Sigmoid colon (tissue), 4 donors: ENCODE data around the gene SPINK6.

Source experiments
- CTCF ChIP-seq, 4 experiments: fragments of 450-650 bp in 3 of 4; fragments of 200-600 bp in 1 of 4; IDR thresholded peaks; one replicate each; pipeline ENCODE4 v1.5.1; 2016 to 2019; ENCODE audit warnings: antibody characterized with exemption in 4 of 4, mild to moderate bottlenecking in 3 of 4, moderate library complexity in 2 of 4
- EP300 ChIP-seq, 4 donors: sonication (generic); formaldehyde crosslinking; IDR thresholded peaks; one replicate each; pipeline ENCODE4 v1.6.1; 2017; ENCODE audit warnings: antibody characterized with exemption in 4 of 4
- POLR2A ChIP-seq, 2 donors: fragments of 450-650 bp; IDR thresholded peaks; one replicate each; pipeline ENCODE4 v1.6.1; 2016; ENCODE audit warnings: antibody characterized with exemption in 2 of 2, mild to moderate bottlenecking in 2 of 2, moderate library complexity in 2 of 2
- POLR2AphosphoS5 ChIP-seq, 4 donors: sonication (generic); formaldehyde crosslinking; IDR thresholded peaks; one replicate each; pipeline ENCODE4 v1.6.1; 2017; ENCODE audit warnings: antibody characterized with exemption in 4 of 4

GRCh38 chr5:148208226-148208625, 5.4 kb downstream of the SPINK6 start:
- no peak for TF ChIP-seq CTCF (IDR thresholded peaks at IDR 0.05)
- no peak for TF ChIP-seq POLR2A (IDR thresholded peaks at IDR 0.05)
- no peak for TF ChIP-seq POLR2AphosphoS5 (IDR thresholded peaks at IDR 0.05)
- TF ChIP-seq EP300 (IDR thresholded peaks at IDR 0.05) = no peak
